Measurements from ENCODE around the gene LARP7.

- TF ChIP-seq CTCF (optimal IDR thresholded peaks at IDR 0.05 in 1 of 3, IDR thresholded peaks at IDR 0.05 in 1 of 3, conservative IDR thresholded peaks at IDR 0.05 in 1 of 3; ENCODE audit: extremely low read depth in 1 of 3, insufficient read depth in 2 of 3, low read length in 3 of 3) (peak; percentile 27 to 60 (median 51)), EZH2 (IDR thresholded peaks at IDR 0.05; ENCODE audit: low read length) (no peak)
These were observed 32.4 kb upstream of the LARP7 start for GRCh38 chr4:112604589-112604988.
